Left lung (tissue), 14 donors: ENCODE measurements around the gene KHK. TPM values are rescaled to one million over a fixed set of nuclear protein-coding genes. Genes with fewer than 3 reads are reported as not detected.
A peak's percentile ranks its signal among the peaks of the same experiment; 100 is the strongest.

ENCODE experiments used
- ATAC-seq: fragments of 200-7000 bp; cut with Tn5 transposase; one replicate; pipeline ENCODE4 v1.9.1; 2020; ENCODE audit warnings: moderate library complexity
- DNase-seq, 4 donors: peaks; one replicate each; pipeline ENCODE4 v3.0.0-alpha.2; 2013 to 2020
- H3K27ac ChIP-seq, 2 donors: fragments of 200-600 bp; sonication (generic) in 1 of 2; one replicate each; pipeline versions ENCODE4 v1.5.0 to v1.8.0; 2020 to 2021
- H3K27me3 ChIP-seq, 2 donors: fragments of 200-600 bp; sonication (generic) in 1 of 2; one replicate each; pipeline versions ENCODE4 v1.5.0 to v1.8.0; 2020 to 2021
- H3K36me3 ChIP-seq, 2 donors: fragments of 200-600 bp; sonication (generic) in 1 of 2; one replicate each; pipeline versions ENCODE4 v1.5.0 to v1.8.0; 2020 to 2021
- H3K4me1 ChIP-seq, 2 donors: fragments of 200-600 bp; one replicate each; pipeline ENCODE4 v1.8.0; 2021
- H3K4me3 ChIP-seq, 2 donors: fragments of 200-600 bp; sonication (generic) in 1 of 2; one replicate each; pipeline versions ENCODE4 v1.5.0 to v1.8.0; 2020 to 2021; ENCODE audit warnings: mild to moderate bottlenecking in 1 of 2
- H3K9me3 ChIP-seq, 2 donors: fragments of 200-600 bp; sonication (generic) in 1 of 2; one replicate each; pipeline versions ENCODE4 v1.5.0 to v1.8.0; 2020 to 2021
- CTCF ChIP-seq, 2 donors: fragments of 200-600 bp; sonication (generic) in 1 of 2; IDR thresholded peaks; one replicate each; pipeline versions ENCODE4 v1.5.0 to v1.8.0; 2021; ENCODE audit warnings: antibody characterized with exemption in 2 of 2
- intact Hi-C, 2 donors: fragments of 100-400 bp; cut with DNase I; formaldehyde crosslinking; loops; one replicate each; pipeline versions ENCODE4 v1.11.2 to v1.14.2; 2022
- long read RNA-seq, 12 donors: library from polyadenylated mRNA in 2 of 12; unstranded in 2 of 12; transcript quantifications; one replicate each; pipeline ENCODE4 v2.0.0 and lab custom pipeline, GENCODE V29; 2019 to 2026
- polyA plus RNA-seq, 6 donors: library from polyadenylated mRNA; unstranded; fragments of 120-200 nt; gene quantifications; one replicate each; pipeline ENCODE4 v1.2.1, GENCODE V29; 2013; ENCODE audit not compliant: insufficient read length in 6 of 6
- total RNA-seq, 2 donors: library from RNA; stranded (reverse); fragmentation: NEBNext Ultra II Directional; extraction: Animal tissue kit (Norgen Biotek cat#: 25700); gene quantifications; one replicate each; pipeline ENCODE4 v1.2.1, GENCODE V29; 2021
- donor health status: DM: no; HTN: yes; CAD: no.
- donor health status: DM: no; HTN: no; CAD: no.

Gene KHK
- total RNA-seq = 10 to 100 TPM in 1 of 2 donors, 1 to 10 TPM in 1; 4.6 to 11.5 TPM
- polyA plus RNA-seq = 1 to 10 TPM; 3.8 to 6.2 (median 4.4) TPM
- long read RNA-seq, donor 1, partial matches to known transcripts = 0 of 4 reads
- long read RNA-seq, donor 1, other reads (novel, unspliced or antisense) = 0 of 4 reads
- long read RNA-seq, donor 2, partial matches to known transcripts = 0 of 1 reads
- long read RNA-seq, donor 2, other reads (novel, unspliced or antisense) = 0 of 1 reads
- long read RNA-seq, donor 3, partial matches to known transcripts = 0 of 1 reads
- long read RNA-seq, donor 3, other reads (novel, unspliced or antisense) = 0 of 1 reads
- long read RNA-seq, donor 4, transcript KHK-202 (8 exons, 2,411 nt) = major isoform, 9 of 10 reads
- long read RNA-seq, donor 4, partial matches to known transcripts = 1 of 10 reads
- long read RNA-seq, donor 4, other reads (novel, unspliced or antisense) = 0 of 10 reads
- long read RNA-seq, donor 5, partial matches to known transcripts = 0 of 1 reads
- long read RNA-seq, donor 5, other reads (novel, unspliced or antisense) = 0 of 1 reads
- long read RNA-seq, donor 6, partial matches to known transcripts = 0 of 3 reads
- long read RNA-seq, donor 6, other reads (novel, unspliced or antisense) = 0 of 3 reads
- long read RNA-seq, donor 7, partial matches to known transcripts = 0 of 1 reads
- long read RNA-seq, donor 7, other reads (novel, unspliced or antisense) = 0 of 1 reads
- long read RNA-seq, donor 8, partial matches to known transcripts = 0 of 2 reads
- long read RNA-seq, donor 8, other reads (novel, unspliced or antisense) = 0 of 2 reads
- long read RNA-seq, donor 9, partial matches to known transcripts = 0 of 1 reads
- long read RNA-seq, donor 9, other reads (novel, unspliced or antisense) = 0 of 1 reads
- long read RNA-seq, donor 10, transcript KHK-202 (8 exons, 2,411 nt) = major isoform, 20 of 27 reads
- long read RNA-seq, donor 10, partial matches to known transcripts = 1 of 27 reads
- long read RNA-seq, donor 10, other reads (novel, unspliced or antisense) = 6 of 27 reads
- long read RNA-seq, donor 11, partial matches to known transcripts = 14 of 28 reads
- long read RNA-seq, donor 11, other reads (novel, unspliced or antisense) = 12 of 28 reads
- long read RNA-seq, donor 12, partial matches to known transcripts = 0 of 2 reads
- long read RNA-seq, donor 12, other reads (novel, unspliced or antisense) = 0 of 2 reads

GRCh38 chr2:27086724-27087593 lies at the start of gene KHK:
KHK (plus strand) TSS chr2:27086772; CDS start chr2:27087260, 488 bp downstream.
- DNase-seq (peak in 2 of 4 donors; percentile 67 to 91), ATAC-seq (peak; percentile 42)
- H3K4me3 ChIP-seq = peak within 1 kb of the TSS; percentile 44 to 68
- intact Hi-C loops = loop anchor here in 1 of 2 donors (10.0 kb wide), 2 partner anchors 52 to 122 kb away; partner anchors contain the start of gene TMEM214
- peaks cover 0 to 5% of the 10 kb centered on the region in 2 donors for H3K36me3 ChIP-seq
- peak in 1 of 2 donors; percentile 53 for TF ChIP-seq CTCF (IDR thresholded peaks at IDR 0.05)
- peak within 1 kb of the TSS; percentile 91 to 93 for H3K27ac ChIP-seq
- no peaks in the 10 kb centered on the region for H3K9me3 ChIP-seq
- peaks cover 7 to 32% of the 10 kb centered on the region in 2 donors for H3K4me1 ChIP-seq
- no peaks in the 10 kb centered on the region for H3K27me3 ChIP-seq

GRCh38 chr2:27038012-27038411 lies 48.6 kb upstream of the KHK start:
- peaks cover 15 to 22% of the 10 kb centered on the region in 2 donors for H3K4me1 ChIP-seq
- TF ChIP-seq CTCF (IDR thresholded peaks at IDR 0.05) = no peak
- no peak overlapping the region for H3K4me3 ChIP-seq
- ATAC-seq = no peak
- peaks cover 5 to 85% of the 10 kb centered on the region in 2 donors for H3K36me3 ChIP-seq
- no peaks in the 10 kb centered on the region for H3K9me3 ChIP-seq
- H3K27ac ChIP-seq = no peak overlapping the region
- no peak for DNase-seq
- H3K27me3 ChIP-seq = no peaks in the 10 kb centered on the region
- intact Hi-C loops = loop anchor here in 1 of 2 donors (10.0 kb wide), 1 partner anchor 47 kb away; the partner anchor contains the start of gene KHK

GRCh38 chr2:27038631-27039339 lies 47.8 kb upstream of the KHK start:
- no peak for DNase-seq
- intact Hi-C loops = loop anchor here in 1 of 2 donors (10.0 kb wide), 1 partner anchor 46 kb away; the partner anchor contains the start of gene KHK
- peaks cover 5 to 89% of the 10 kb centered on the region in 2 donors for H3K36me3 ChIP-seq
- no peak for TF ChIP-seq CTCF (IDR thresholded peaks at IDR 0.05)
- no peak for ATAC-seq
- no peaks in the 10 kb centered on the region for H3K9me3 ChIP-seq
- no peaks in the 10 kb centered on the region for H3K27me3 ChIP-seq
- no peak overlapping the region for H3K27ac ChIP-seq
- H3K4me1 ChIP-seq = peaks cover 11 to 16% of the 10 kb centered on the region in 2 donors
- no peak overlapping the region for H3K4me3 ChIP-seq

GRCh38 chr2:27039426-27039825 lies 47.1 kb upstream of the KHK start:
- intact Hi-C loops = loop anchor here in 1 of 2 donors (10.0 kb wide), 1 partner anchor 45 kb away; the partner anchor contains the start of gene KHK
- no peaks in the 10 kb centered on the region for H3K9me3 ChIP-seq
- peaks cover 5 to 10% of the 10 kb centered on the region in 2 donors for H3K4me1 ChIP-seq
- H3K27ac ChIP-seq = no peak overlapping the region
- H3K36me3 ChIP-seq = peaks cover 5 to 89% of the 10 kb centered on the region in 2 donors
- TF ChIP-seq CTCF (IDR thresholded peaks at IDR 0.05) = no peak
- H3K4me3 ChIP-seq = no peak overlapping the region
- DNase-seq = no peak
- no peak for ATAC-seq
- H3K27me3 ChIP-seq = no peaks in the 10 kb centered on the region
